ENCODE data around the gene TST.

Gene TST

DNA sequence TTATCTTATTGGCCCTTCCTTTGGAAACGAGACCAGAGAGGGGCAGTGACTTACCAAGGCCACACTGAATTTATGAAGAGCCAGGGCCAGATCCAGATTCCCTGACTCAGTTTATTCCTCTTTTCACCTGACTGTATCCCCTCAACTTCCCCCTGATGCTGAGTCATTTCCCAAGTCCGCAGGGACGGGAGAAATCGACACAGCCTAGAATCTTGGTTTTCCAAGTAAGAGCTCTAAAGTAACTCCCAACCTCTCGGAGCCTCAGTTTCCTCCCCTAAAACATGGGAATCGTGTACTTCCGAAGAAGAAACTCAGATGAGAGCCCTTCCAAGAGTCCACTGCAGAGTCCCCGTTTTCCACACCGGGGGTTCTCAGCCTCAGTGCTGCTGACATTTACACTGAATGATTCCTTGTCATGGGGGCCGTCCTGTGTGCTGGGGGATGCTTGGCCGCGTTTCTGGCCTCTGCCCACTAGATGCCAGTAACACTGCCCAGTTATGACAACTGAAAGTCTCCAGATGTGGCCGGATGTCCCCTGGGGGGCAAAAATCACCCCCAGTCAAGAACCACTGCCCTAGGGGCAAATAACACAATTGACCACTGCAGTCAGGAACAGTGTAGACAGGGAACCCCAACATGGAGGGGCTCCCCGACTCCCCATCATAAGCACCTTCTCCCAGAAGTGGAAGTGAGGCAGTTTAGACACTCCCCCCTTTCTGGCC, 11.5 kb upstream of the TST start:
- DNase-seq: no peak

DNA sequence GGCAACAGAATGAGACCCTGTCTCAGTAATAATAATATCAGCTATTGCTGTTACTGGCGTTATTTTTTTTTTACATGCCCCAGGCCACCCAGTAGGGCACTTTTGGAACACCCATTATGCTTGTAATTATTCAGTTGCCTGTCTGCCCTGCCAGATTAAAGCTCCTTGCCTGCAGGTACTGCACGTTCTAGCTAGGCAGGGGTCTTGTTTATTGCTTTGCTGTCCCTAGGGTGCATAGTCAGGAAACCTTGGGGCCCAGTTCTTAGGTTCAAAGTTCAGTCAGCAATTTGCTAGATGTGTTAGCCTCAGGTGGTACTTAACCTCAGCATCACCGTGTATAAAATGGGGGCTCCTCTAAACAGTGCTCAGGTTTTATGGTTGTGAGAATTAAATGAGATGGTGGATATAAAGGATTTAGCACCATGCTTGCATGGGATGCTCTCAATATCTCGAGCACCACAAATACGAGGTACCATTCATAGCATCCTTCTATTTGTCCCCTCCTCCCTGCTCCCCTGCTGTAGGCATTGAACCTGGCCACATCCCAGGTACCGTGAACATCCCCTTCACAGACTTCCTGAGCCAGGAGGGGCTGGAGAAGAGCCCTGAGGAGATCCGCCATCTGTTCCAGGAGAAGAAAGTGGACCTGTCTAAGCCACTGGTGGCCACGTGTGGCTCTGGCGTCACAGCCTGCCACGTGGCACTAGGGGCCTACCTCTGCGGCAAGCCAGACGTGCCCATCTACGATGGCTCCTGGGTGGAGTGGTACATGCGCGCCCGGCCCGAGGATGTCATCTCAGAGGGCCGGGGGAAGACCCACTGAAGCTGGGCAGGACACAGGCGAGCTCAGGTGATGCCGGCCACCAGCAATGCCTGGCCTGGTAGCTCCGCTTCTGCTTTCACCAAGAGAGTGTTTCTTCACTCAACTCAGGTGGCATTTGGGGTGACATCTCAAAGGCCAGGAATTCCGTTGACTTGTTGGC, 9.7 kb upstream of the TST start:
- no peak for DNase-seq

DNA sequence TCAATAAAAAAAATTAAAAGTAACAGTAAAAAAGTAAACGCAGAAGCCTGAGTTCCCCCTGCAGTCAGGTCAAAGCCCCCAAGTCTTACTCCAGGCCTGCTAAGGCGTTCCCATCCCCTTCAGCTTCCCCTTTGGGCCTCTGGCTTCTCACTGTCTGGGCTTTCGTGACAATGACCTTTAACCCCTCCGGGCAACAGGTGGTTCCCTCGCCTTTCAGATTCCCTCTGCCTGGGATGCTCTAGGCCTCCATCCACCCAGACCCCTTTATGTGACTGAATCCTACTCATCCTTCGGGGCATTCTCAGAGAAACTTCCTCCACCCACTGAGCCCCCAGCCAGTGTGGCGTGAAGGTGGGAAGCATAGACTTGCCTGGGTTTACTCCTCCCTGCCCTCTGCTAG, 8.3 kb upstream of the TST start:
- DNase-seq: no peak

DNA sequence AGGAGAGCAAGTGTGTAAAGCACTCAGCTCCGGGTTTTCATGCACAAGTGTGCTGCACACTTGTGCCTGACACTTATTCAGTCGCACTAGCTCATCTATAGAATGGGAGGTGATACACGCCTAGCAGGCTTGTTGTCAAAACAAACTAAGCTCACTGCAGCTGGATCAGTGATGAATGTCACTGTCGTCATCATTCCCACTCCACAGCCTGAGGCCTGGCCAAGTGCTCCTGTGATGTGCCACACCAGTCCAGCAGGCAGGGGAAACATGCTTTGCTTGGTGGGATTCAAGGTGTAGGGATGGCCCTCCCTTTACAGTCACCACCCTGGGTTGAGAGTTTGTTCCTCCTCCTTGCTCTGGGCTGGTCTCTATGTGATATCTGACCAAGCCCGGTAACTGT, 7.1 kb upstream of the TST start:
- DNase-seq: no peak

DNA sequence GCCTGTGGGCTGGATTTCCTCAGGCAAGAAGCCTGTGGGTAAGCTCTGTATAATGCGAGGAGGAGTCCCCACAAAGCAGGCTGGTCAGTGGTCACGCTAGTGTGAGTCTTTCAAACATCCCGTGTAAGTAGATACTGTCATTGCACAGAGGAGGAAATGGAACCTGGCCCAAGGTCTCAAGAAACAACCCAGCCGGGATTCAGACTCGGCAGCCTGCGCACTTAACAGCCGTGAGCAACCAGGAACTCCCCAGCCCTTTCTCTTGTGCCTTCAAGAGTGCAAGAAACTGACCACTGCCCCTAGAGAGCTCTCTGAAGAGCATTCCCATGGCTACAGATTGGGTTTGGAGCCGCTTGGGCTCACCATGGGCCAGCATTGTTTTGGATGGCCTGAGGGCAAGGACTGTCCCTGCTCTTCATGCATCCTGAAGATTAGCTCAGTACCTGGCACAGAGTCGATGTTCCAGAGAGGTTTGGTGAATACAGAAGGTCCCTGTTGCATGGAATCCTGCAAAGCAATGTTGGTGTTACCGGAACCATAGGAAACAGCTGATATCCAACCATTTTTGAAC, 6.3 kb upstream of the TST start:
- no peak for DNase-seq

DNA sequence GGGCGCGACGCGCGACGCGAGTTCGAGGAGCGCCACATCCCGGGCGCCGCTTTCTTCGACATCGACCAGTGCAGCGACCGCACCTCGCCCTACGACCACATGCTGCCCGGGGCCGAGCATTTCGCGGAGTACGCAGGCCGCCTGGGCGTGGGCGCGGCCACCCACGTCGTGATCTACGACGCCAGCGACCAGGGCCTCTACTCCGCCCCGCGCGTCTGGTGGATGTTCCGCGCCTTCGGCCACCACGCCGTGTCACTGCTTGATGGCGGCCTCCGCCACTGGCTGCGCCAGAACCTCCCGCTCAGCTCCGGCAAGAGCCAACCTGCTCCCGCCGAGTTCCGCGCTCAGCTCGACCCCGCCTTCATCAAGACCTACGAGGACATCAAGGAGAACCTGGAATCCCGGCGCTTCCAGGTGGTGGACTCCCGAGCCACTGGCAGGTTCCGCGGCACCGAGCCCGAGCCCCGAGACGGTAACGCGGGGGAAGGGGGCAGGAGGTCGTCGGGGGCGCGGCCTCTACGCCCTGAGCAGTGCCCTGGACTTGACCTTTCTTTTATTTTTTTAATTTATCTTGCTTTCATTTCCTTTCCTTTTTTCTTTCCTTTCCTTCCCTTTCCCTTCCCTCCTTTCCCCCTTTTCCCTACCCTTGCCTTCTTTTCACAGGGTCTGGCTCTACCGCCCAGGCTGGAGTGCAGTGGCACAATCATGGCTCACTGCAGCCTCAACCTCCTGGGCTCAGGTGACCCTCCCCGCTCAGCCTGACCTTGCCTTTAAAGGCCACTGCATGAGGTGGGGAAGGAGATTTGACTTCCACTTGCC, 5.3 kb upstream of the TST start:
- DNase-seq: no peak

DNA sequence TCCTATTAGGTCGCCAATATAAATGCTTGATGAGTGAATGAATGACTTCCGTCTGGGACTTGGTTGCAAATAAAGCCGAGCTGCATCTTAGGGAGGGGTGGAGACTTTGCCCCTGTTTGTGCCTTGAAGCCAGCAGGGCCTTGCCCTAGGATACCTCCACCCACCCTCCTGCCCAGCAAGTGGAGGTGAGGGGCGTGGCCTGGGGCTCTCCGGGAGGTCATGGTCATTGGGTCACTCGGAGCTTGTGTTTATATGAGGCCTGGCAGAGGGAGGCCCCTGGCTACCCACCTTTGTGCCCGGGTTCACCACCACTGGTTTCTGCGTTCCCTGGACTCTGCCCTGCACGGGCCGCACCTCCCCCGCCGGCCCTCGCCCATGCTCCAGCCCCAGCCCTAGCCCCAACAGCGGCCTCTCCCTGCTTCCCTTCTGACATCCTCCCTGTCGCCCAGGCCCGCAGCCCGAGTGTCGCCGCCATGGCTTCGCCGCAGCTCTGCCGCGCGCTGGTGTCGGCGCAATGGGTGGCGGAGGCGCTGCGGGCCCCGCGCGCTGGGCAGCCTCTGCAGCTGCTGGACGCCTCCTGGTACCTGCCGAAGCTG, 4.6 kb upstream of the TST start:
- no peak for DNase-seq

DNA sequence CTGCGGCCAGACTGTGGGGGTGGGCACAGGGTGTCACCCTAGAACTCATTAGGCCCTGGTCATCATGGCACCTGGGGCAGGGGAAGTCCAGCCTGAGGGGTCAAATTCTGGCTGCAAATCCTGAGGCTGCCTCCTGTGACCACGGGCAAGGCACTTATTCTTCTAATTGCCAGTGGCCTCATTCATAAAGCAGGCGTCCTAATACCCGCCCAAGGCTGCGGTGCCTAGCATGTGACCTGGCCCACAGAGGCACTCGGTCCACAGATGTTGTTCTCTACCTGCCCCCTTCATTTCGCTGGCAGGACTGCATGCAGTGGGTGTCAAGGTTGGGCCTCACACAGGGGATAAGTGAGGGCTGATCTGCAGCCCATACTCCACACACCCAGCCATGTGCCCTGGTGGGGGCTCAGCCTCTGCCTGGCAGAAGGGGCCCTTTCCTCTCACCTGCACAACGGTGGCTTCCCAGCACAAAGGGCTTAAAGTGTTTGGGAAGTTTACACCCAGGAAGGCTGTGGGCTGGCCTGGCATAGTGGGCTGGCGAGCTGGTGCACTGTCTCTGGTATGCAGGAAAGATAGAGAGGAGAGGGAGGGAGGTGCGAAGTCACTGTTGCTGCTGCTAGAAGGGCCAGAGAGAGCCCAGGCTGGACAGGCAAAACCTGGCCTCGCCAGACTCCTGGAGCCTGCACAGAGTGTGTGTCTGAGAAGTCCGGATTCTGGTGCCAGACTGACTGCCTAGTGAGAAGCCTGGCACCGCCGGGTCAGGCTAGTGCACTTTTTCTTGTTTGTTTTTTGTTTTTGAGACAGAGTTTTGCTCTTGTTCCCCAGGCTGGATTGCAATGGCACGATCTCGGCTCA, 3.5 kb upstream of the TST start:
- DNase-seq: no peak

DNA sequence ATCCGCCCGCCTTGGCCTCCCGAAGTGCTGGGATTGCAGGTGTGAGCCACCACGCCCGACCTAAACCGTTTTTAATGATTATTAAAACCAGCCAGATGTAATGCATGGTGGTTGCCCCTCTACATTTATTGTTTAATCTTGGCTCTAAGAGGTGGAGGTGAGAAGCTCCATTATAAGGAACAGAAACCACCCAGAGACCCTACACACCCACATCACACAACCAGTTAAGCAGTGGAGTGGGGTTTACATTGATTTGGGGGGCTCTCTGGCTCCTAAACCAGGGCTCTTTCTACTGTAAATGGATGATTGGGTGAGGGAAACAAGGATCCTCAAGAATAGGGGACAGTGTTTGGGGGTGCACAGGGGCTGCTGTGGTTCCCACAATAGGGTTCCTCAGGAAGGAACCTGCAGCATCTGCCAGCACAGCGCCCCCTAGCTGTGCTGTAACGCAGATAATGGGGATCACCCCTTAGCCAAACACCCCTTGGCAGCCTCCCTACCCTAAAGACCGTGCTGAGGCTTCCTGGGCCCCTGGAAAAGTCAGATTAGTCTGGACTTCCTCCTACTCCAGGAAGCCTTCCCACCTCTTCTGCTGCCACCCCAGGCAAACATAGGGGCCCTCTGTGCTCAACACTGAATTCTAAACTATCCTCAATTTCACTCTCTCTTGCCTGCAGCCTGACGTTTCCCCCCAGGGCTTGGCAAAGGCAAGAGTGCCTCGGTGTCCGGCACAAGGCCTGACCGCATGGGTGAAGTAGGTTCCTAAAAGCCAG, 2.6 kb upstream of the TST start:
- DNase-seq: peak; percentile 78

DNA sequence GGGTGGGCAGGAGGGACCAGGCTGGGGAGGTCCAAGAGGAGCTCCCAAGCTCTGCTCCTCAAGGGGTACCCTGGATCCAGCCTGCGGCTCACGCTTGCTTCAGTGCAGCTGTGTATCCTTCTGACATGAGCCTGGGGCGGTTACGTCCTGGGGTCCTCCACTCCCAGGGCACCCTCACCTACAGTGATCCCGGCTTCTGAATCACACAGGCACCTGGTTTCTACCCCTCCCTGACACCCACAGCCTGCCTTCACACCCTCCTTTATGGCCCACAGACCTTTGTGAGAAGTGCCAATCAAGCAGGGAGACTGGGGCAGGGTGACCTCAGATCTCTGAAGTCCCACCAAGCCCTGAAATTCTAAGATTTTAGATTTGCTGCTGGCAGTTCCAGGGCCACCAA, 1.8 kb upstream of the TST start:
- DNase-seq: no peak

DNA sequence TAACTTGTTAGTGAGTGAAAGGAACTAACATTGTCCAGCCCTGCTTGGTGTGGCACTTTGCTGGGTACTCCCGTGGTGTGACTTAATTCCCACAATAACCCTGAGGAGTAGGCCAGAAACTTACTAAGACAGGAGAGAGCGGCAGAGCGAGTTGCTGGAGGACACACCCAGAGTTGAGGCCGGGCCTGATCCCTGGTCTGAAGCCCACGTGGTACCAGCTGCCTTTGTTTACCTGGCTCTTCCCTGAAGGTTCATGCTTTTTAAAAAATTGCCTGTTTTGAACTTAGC, 889 bp upstream of the TST start:
- DNase-seq: no peak

DNA sequence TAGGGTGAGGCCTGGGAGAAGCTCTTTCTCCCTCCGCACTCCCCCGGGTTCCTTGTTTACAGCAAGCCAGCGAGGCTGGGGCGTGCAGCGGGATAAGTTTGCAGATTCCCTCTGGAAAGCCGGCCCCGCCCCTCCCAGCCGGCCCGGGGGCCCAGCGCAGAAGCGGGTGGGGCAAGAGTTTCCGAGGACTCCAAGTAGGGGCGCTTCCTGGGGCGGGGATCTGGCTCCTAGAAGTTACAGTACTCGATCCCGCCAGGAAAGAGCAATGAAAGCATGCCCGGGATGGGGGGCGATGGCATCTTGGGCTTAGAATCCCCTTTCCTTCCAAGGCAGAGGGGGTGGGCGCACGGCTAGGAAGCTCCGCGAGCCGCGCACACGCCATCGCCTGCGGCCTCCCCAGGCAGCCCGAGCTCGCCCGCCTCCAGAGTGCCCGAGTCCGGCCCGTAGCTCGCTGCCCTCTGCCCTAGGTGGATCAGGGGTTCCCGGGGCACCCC, 385 bp downstream of the TST start:
- DNase-seq: no peak

DNA sequence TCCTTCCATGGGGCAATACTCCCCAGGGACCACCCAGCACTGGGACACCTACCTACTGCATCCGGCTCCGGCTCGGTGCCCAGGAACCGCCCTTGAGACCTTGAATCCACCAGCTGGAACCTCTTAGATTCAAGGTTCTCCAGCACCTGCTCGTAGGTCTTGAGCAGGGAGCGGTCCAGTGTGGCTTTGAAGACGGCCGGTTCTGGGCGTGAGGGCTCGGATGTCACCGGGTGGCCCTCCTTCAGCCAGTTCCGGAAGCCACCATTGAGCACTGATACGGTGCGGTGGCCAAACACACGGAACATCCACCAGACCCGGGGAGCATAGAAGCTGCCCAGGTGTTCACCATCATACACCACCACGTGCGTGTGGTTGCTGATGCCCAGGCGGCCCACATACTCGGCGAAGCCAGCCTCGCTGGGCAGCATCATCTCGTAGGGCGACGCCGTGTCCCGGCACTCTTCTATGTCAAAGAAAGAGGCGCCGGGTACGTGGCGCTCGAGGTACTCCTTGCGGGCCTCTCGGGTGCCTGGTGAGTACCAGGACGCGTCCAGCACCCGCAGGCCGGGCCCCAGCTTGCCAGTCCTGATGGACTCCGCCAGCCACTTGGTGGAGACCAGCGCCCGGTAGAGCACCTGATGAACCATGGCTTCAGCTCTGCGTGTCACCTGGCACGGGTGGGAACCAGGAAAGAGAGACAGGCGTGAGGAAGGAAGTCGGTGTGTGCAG, 997 bp downstream of the TST start:
- DNase-seq: no peak

DNA sequence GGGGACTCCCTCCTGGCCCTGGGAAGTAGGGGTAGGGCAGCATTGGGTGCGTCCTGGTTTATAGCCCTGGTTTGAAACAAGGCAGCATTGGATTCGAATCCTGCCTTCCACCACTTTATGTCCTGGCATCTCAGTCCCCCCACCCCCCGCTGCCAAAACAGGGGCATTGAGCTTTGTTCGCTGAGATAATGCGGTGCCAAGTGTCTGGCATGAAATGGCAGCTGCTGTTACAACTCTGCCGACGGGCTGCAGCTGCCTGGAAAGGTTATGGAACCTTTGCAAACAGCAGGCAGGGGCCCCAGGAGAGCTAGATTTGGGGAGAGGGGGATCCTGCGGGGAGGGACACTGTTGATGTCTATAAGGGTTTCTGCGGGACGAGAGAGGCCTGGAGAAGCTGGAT, 1.9 kb downstream of the TST start:
- no peak for DNase-seq

DNA sequence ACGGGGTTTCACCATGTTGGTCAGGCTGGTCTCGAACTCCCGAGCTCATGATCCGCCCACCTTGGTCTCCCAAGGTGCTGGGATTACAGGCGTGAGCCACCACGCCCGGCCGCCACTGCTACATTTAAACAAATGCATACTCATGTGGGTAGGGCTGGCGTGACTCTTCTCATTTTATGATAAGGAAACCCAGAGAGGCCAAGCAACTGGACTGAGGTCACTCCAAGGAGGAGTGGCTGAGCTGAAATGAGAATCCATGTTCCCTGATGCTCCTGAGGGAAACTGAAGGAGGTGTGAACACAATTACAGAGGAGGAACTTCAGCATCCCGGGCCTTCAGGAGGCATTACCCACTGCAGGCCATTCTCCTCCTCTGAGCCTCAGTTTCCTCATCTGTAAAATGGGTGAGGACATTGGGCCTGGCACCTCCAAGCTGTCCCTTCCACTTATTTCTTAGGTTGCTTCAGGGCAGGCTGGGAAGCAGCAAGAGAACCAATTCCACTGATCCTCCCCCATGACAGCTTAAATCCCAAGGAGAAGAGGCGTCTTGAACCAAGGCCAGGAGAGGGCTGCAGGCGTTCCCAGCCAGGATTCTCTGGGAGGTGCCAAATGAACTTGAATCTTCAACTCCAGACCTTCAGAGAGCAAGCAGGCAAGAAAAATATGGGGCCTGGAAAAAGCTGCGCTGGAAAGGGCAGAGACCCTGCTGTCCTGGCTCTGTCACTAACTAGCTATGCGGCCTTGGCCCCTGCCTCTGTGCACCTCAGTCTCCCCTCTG, 2.9 kb downstream of the TST start:
- no peak for DNase-seq

DNA sequence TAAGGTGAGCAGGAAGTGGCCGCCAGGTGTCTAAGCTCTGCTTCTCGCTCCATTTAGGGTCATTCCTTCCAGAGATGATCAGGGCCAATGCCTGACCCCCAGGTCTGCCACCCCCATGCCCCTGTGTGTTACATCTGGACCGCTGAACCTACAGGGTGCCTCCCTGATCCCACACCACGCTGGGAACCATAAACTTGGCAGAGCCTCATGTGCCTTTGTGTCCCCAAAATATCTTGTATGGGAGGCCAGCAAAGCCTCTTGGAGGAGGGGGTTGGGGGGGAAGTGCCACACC, 3.7 kb downstream of the TST start:
- no peak for DNase-seq

DNA sequence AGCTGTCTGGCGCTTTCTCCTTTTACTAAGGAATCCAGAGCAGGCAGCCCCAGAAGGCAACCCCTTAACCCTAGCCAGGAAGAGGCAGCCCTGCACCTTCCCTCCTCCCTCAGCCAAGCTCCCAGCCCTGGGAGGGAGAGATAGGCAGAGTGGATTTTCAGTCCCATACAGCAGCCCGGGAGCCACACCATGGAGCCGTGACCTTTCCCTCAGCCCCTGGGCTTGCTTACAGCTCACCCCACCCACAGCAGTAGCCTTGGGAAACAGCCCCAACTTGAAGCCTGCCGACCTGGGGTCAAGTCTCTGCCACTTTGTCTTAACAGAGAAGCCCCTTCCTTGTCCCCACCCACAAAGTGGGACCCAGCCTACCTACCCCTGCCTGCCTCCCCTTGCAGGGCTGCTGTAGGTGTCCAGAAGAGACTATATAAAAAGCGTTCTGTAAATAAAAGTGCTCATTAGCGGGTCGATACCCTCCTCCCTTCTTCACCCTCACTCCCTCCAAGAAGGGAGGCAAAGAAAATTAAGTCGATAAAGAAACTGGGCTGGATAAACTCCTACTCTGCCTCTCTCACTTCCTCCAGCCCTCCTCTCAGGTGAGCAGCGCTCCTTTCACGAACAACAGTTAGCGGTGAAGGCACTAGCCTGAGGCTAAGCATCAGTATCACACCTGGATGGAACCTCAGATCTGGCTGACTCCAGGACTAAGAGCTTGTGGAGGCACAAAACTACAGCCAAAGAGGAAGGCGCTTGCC, 4.2 kb downstream of the TST start:
- no peak for DNase-seq

DNA sequence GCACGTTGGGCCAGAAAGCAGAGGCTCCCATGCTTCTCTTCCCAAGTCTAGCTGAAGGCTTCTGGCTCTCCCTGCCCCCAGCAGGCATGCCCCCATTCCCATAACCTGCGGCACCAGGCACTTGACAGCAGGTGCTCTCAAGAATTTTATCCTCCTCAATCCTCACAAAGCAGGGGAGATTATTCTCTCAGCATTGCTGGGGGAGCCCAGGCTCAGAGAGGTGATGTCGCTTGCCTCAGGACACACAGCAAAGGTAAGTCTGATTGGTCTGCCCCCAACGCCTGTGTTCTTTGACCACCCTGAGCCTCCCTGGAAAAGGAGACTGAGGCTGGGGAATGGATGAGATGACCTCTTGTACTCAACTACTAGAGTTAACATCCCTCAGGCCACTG, 4.8 kb downstream of the TST start:
- DNase-seq: no peak

DNA sequence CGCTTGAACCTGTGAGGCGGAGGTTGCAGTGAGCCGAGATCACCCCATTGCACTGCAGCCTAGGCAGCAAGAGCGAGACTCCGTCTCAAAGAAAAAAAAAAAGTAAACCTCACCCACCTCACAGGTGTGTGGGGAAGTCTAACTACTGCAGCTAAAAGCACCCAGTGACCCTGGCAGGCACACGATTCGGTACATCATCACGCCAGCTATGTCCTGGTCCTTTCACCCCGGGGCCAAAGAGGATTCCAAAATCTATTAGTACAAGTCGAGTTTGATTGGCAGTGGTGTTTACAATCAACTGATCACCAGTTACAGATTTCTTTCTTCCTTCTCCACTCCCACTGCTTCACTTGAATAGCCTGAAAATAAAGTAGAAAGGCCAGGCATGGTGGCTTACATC, 6.3 kb downstream of the TST start:
- no peak for DNase-seq

Data from activated CD8-positive, alpha-beta memory T cell treated with anti-CD3 and anti-CD28 coated beads for 24 hours (primary cell).